Tongue (tissue), 2 donors: ENCODE results near the gene WDR18. TPM values are rescaled to one million over a fixed set of nuclear protein-coding genes. Genes with fewer than 3 reads are reported as not detected.
A peak's percentile ranks its signal among the peaks of the same experiment; 100 is the strongest.

Experiments
- DNase-seq: peaks from one replicate; pipeline ENCODE4 v3.0.0-alpha.2; 2015
- total RNA-seq: library from RNA; depleted of rRNA; stranded (reverse); fragments of >200 nt; gene quantifications from one replicate; pipeline ENCODE4 v1.2.3, GENCODE V29; 2014

Gene WDR18
- total RNA-seq, 1 donor from 2014 or later = 44.0 TPM

GRCh38 chr19:964761-965694 lies 19.1 kb upstream of the WDR18 start:
- DNase-seq = no peak

DNA sequence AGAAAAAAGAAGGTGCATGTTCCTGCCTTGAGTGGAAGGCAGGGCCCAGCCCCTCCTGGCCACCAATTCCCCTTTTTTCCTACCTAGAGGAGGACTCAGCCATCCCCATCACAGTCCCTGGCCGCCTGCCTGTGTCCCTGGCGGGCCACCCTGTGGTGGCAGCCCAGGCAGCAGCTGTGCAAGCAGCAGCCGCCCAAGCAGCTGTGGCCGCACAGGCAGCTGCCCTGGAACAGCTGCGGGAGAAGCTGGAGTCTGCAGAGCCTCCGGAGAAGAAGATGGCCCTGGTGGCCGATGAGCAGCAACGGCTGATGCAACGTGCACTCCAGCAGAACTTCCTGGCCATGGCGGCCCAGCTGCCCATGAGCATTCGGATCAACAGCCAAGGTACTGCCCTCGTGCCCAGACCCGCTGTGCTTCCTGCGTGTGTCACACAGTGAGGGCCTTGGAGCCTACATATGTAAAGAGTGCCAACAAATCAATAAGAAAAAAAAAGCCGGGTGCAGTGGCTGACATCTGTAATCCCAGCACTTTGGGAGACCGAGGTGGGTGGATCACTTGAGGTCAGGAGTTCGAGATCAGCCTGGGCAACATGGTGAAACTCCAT lies 17.6 kb upstream of the WDR18 start:
- DNase-seq = peak; percentile 63

DNA sequence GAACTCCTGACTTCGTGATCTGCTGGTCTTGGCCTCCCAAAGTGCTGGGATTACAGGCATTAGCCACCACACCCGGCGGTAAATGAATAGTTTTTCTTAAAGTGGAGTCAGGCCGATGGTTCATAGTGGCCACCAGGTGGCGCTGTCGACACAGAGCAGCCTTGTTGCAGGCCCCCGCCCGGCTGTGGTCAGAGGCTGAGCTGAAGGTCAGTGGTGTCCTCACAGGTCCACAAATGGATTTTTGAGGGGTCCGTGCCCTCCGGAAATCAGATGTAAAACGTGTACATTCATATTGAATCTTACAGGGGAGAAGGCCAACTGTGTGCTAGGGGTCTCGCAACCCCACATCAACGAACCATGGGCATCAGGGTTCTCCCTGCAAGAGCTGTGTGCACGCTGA lies 13.4 kb upstream of the WDR18 start:
- DNase-seq = no peak

DNA sequence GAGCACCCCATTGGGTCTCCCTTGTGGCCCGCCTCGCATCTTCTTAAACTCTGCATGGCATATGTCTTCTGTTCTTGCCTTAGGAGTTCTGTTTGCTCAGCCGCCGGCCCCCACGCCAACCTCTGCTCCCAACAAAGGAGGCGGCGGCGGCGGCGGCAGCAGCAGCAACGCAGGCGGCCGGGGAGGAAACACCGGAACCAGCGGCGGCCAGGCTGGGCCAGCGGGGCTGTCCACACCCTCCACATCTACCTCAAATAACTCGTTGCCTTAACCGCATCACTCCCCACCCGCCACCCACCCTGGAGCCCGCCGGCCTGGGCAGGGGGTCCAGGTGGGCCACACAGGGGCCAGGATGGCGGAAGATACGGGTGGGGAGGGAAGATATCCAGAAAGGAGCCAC lies 12.3 kb upstream of the WDR18 start:
- no peak for DNase-seq

DNA sequence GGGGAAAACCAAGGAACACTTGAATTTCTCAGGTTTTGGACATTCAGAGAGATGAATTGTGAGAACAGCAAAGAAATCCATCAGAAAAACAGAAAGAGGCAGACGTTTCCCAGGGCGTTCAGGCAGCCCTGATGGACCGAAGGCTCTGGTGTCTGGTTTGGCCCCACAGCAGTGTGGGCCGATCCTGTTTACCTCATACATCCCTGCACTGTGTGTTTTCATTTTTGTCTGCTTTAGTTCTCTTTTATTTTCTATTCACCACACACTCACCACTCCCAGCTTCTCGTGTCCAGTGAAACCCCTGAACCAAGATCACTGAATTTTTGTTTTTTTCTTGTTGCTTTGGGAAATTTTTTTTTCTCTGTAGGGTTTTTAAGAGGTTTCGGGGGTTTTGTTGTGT lies 11.9 kb upstream of the WDR18 start:
- no peak for DNase-seq

DNA sequence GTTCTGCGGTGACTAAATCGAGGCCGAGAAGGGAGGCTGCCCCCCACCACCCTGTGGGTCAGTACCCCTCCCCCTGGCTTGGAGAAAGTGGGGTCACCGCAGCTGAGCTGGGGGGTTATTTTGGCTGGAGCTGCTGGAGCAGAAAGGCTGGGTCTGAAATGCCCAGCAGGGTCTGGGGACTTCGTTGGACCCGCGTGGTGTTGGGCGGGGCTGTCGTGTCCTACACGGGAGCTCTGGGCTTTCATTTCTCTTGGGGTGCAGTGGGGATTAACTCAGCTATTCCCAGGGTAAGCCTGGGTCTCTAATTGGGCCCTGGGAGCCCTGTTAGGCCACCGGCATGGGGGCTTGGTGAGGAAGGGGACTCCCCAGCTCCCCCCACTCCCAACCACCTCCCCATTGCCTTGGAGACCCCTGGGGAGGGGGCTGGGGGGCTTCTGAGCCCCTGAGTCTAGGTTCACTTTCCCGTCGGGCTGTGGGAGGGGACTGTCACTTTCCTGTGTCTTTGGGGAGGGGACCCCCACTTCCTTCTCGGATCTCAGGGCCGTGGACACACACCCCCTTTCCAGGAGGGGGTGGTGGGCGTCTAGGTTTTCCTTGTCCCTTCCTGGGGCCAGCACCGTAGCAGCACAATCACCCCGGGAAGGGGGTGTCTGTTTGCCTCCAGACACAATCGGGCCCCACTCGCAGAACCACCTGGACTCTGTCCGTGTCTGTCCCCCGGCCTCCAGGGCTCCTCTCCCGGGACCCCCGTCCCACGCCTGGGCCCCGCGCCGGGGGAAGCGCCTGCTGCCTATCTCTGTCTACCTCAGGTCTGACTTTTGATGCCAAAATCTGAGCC lies 10.2 kb upstream of the WDR18 start:
- no peak for DNase-seq

GRCh38 chr19:974564-975257 lies 9.4 kb upstream of the WDR18 start:
- DNase-seq = no peak

DNA sequence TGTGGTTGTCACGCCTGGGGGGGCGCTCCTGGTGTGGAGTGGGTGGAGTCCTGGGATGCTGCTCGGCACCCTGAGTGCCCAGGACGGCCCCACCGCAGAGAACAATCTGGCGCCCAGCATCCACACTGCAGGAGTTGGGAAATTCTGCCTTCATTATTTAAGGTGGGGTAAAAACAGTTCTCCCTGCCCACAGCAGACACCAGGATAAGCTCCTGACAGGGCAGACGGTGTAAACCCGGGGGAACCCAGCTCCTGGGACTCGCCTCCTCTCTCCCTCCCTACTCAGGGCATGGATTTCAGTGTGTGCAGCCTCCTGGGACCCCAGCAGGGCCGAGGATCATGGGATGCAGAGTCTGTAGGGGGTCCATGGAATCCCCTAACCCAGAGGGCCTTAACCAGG lies 7.7 kb upstream of the WDR18 start:
- no peak for DNase-seq

- DNase-seq = no peak
Measured at GRCh38 chr19:977058-977464, 7.1 kb upstream of the WDR18 start.

DNA sequence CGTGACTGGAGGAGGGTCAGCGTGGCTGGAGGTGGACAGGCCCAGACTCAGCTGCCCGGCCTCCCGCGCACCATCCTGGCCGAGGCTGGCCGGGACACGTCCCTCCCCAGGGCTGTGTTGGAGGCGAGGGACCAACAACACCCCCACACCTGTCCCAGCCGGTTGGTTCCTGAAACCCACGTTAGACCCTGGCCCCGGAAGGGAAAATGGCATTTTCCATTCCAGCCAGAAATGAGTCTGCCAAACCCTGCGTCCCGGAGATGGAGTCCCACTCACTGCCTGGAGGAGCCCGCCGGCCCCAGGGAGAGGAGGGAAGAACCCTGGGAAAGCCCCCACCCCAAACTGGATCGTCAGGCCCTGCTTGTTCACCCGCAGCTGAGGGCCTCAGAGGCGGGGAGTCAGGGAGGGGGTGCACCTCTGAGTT lies 4.8 kb upstream of the WDR18 start:
- DNase-seq = no peak

DNA sequence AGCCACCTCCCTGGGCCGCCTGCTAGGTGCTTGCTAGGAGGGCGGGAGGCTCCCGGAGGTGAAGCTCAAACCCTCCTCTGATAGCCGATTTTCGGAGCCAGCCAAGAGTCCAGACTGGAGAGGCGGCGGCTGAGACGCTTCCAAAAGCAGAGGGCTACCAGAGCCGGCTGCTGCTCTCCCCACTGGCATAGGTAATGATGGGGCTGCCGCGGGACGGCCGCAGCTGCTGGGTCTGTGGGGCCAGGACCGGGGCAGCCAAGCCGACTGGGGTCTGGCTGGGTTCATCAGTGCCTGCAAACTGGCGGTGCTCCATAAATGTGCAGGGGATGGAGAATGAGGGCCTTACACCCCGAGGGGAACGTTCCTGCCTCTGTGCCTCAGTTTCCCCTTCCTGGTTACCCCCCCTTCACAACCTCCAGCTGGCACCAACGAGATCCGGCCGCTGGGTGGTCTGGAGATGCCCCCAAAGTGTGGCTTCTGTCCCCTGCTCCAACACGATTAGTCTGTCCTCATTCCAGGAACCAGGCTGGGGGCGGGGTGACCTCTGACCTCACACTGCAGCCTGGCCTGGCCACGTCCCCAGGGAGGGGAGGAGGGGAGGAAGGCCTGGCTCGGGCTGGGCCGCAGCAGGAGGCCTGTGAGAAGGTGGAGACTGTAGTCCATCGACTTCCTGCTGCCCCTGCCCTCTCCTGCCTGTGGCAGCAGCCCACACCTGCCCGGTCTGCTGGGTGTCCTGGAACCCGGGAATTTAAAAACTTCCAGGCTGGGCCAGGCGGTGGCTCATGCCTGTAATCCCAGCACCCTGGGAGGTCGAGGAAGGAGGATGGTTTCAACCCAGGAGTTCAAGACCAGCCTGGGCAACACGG lies 3.8 kb upstream of the WDR18 start:
- peak; percentile 26 for DNase-seq

GRCh38 chr19:982567-983170 lies 1.5 kb upstream of the WDR18 start:
- peak; percentile 76 for DNase-seq

GRCh38 chr19:986083-986482 lies 1.9 kb downstream of the WDR18 start:
- no peak for DNase-seq

GRCh38 chr19:988081-988480 lies 3.9 kb downstream of the WDR18 start:
- no peak for DNase-seq

DNA sequence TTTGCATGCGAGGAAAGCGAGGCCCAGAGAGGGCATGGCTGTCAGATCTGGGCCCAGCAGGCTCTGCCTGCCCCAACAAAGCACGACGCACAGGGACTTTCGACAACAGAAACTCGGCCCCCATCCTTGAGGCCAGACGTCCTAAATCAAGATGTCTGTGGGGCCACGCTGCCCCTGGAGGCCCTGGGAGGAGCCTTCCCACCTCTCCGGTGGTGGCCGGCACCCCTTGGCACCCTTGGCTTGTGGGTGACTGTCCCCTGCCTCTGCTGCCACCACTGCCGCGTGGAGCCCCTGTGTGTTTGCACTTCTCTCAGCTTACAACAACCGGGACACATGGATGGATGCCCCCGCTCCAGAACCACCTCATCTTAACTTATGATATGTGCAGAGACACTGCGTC lies 4.4 kb downstream of the WDR18 start:
- no peak for DNase-seq

DNA sequence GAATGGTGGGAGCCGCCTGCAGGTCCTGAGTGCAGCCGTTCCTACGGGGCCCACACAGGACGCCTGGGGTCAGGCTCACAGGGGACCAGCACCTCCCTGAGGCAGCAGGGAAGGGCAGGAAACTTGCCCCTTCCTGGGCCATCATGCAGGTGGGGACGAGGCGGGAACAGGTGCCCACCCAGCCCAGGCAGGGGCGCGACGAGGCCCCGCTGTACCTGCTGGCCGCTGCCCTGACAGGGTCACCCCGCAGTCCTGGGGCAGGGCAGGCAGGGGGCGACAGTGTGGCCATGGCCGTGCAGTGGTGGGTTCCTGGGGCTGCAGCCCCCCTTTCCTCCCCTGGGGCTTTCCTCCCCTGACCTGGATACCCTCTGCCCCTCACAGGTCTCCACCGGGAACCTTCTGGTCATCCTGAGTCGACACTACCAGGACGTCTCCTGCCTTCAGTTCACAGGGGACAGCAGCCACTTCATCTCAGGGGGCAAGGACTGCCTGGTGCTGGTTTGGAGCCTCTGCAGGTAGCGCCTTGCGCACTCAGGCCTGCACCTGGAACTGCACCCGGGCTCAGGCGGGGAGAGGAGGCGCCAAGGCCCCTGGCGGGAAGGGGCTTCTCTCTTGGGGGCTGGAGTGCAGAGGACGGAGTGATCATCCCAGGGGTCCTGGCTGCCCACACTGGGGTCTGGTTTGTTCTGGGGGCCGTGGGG lies 5.4 kb downstream of the WDR18 start:
- DNase-seq = no peak

GRCh38 chr19:990119-990571 lies 6.0 kb downstream of the WDR18 start:
- no peak for DNase-seq

- no peak for DNase-seq
Measured at GRCh38 chr19:990746-991145, 6.6 kb downstream of the WDR18 start.

DNA sequence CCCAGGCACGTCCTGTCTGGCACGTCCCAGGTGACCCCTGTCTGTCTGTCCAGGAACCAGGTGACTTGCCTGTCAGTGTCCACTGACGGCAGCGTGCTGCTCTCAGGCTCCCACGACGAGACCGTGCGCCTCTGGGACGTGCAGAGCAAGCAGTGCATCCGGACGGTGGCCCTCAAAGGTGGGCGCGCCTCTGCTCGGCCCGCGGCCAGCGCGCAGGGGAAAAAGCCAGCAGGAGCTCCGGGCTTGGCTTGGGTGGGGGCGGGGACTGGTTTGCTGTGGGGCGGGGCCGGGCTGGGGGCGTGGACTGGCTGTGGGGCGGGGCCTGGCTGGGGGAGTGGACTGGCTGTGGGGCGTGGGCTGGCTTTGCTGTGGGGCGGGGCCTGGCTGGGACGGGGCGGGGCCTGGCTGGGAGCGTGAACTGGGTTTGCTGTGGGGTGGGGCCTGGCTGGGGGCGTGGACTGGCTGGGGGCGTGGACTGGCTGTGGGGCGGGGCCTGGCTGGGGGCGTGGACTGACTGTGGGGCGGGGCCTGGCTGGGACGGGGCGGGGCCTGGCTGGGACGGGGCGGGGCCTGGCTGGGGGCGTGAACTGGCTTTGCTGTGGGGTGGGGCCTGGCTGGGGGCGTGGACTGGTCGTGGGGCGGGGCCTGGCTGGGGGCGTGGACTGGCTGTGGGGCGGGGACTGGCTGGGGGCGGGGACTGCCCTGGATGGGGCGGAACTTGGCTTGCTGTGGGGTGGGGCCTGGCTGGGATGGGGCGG lies 7.2 kb downstream of the WDR18 start:
- no peak for DNase-seq
